Lung (tissue), 12 donors: Measurements from ENCODE around the gene ZP2. TPM values are rescaled to one million over a fixed set of nuclear protein-coding genes. Genes with fewer than 3 reads are reported as not detected.

ENCODE experiments used
- ATAC-seq: fragments of 200-7000 bp; cut with Tn5 transposase; one replicate; pipeline ENCODE4 v1.9.1; 2020; ENCODE audit warnings: moderate number of reproducible peaks; ENCODE audit not compliant: insufficient read depth, low FRiP score
- DNase-seq, 3 donors: peaks; one replicate each; pipeline ENCODE4 v3.0.0-alpha.2; 2013 to 2017
- H3K27ac ChIP-seq, 2 donors: one replicate each; pipeline ENCODE4 v1.5.1; 2013; ENCODE audit warnings: mild to moderate bottlenecking in 2 of 2, moderate library complexity in 2 of 2, control low read depth in 1 of 2, inconsistent platforms in 1 of 2, low read depth in 1 of 2, low read length in 1 of 2
- H3K27me3 ChIP-seq, 3 donors: one replicate each; pipeline ENCODE4 v1.5.1; 2013; ENCODE audit warnings: low read length in 2 of 3; ENCODE audit not compliant: control insufficient read depth in 3 of 3, insufficient read depth in 3 of 3
- H3K36me3 ChIP-seq, 4 donors: one replicate each; pipeline ENCODE4 v1.5.1; 2013; ENCODE audit warnings: low read length in 4 of 4, mild to moderate bottlenecking in 1 of 4, moderate library complexity in 1 of 4; ENCODE audit not compliant: control insufficient read depth in 4 of 4, insufficient read depth in 4 of 4
- H3K4me1 ChIP-seq, 5 donors: one replicate each; pipeline ENCODE4 v1.5.1; 2013; ENCODE audit warnings: low read length in 5 of 5, mild to moderate bottlenecking in 2 of 5, moderate library complexity in 1 of 5; ENCODE audit not compliant: control insufficient read depth in 5 of 5, insufficient read depth in 5 of 5
- H3K4me3 ChIP-seq: one replicate; pipeline ENCODE4 v1.5.1; 2013; ENCODE audit warnings: mild to moderate bottlenecking, control low read depth, moderate library complexity
- H3K9ac ChIP-seq, 2 donors: one replicate each; pipeline ENCODE4 v1.5.1; 2013; ENCODE audit warnings: low read length in 2 of 2, control low read depth in 1 of 2; ENCODE audit not compliant: insufficient read depth in 1 of 2
- H3K9me3 ChIP-seq, 4 donors: one replicate each; pipeline ENCODE4 v1.5.1; 2013; ENCODE audit warnings: low read length in 3 of 4, mild to moderate bottlenecking in 1 of 4, moderate library complexity in 1 of 4; ENCODE audit not compliant: control insufficient read depth in 4 of 4, insufficient read depth in 3 of 4
- CTCF ChIP-seq: IDR thresholded peaks from 2 replicates; pipeline ENCODE4 v1.5.1; 2012; ENCODE audit warnings: mild to moderate bottlenecking; ENCODE audit errors: control extremely low read depth, extremely low read depth
- WGBS, 2 donors: extraction: QIAGEN DNeasy Blood & Tissue Kit; methylation state at CpG; one replicate each; pipeline ENCODE4 v1.1.7; 2013; 5-methylcytosine and 5-hydroxymethylcytosine counted together
- polyA plus RNA-seq, 2 donors: library from polyadenylated mRNA; stranded (reverse); fragments of 200-250 nt; gene quantifications; one replicate each; pipeline ENCODE4 v1.2.1, GENCODE V29; 2013
- total RNA-seq, 2 donors: library from RNA; depleted of rRNA in 1 of 2; stranded (reverse); fragments of >200 nt in 1 of 2; gene quantifications; one replicate each; pipeline ENCODE4 v1.2.1, GENCODE V29; 2014 to 2021
- donor health status: control.
- donor health status: control.
- donor health status: Bipolar disorder and iron deficiency.
- donor health status: healthy.
- donor health status: DM: yes; HTN: yes; CAD: no.

The ZP2 gene
- total and polyA plus RNA-seq, 4 donors: 0.17 TPM; not detected in 3

GRCh38 chr16:21163576-21163975 is 47.8 kb downstream of the ZP2 start:
- 86 to 98% methylated on average over 4 of the region's 4 CpGs for WGBS, 2 donors
- Histone ChIP-seq H3K4me3 (no peak overlapping the region), H3K4me1 (peaks cover 0 to 33% (median 9%) of the 10 kb centered on the region in 5 donors), H3K9me3 (no peaks in the 10 kb centered on the region), H3K27ac (peak overlapping the region in 1 of 2 donors; percentile 76), H3K36me3 (peaks cover 0 to 14% (median 6%) of the 10 kb centered on the region in 4 donors), H3K27me3 (no peaks in the 10 kb centered on the region), H3K9ac (no peak overlapping the region)
- ATAC-seq (no peak), DNase-seq (no peak)
- TF ChIP-seq CTCF: no peak

- 42 to 72% methylated on average over 7 of the region's 7 CpGs for WGBS, 2 donors
- H3K9ac ChIP-seq: no peak overlapping the region
- ATAC-seq: no peak
Measured at GRCh38 chr16:21162661-21163151, 48.7 kb downstream of the ZP2 start.

GRCh38 chr16:21161211-21161610 is 50.2 kb downstream of the ZP2 start:
- no peaks in the 10 kb centered on the region for H3K9me3 ChIP-seq
- H3K4me3 ChIP-seq: no peak overlapping the region
- ATAC-seq (no peak), DNase-seq (no peak)
- H3K27me3 ChIP-seq: no peaks in the 10 kb centered on the region
- 77 to 85% methylated on average over 2 of the region's 2 CpGs for WGBS, 2 donors
- TF ChIP-seq CTCF: no peak
- peaks cover 0 to 9% (median 5%) of the 10 kb centered on the region in 4 donors for H3K36me3 ChIP-seq
- peak overlapping the region in 1 of 2 donors; percentile 7 for H3K27ac ChIP-seq
- H3K9ac ChIP-seq: no peak overlapping the region
- peaks cover 4 to 40% (median 14%) of the 10 kb centered on the region in 5 donors for H3K4me1 ChIP-seq

More at GRCh38 chr16:21162661-21163151, 48.7 kb downstream of the ZP2 start:
- no peak for TF ChIP-seq CTCF
- H3K9me3 ChIP-seq: no peaks in the 10 kb centered on the region
- DNase-seq: peak; percentile 78 to 97 (median 95)
- H3K27me3 ChIP-seq: no peaks in the 10 kb centered on the region
- peaks cover 0 to 12% (median 6%) of the 10 kb centered on the region in 4 donors for H3K36me3 ChIP-seq
- peak overlapping the region in 1 of 2 donors; percentile 76 for H3K27ac ChIP-seq
- H3K4me3 ChIP-seq: no peak overlapping the region
- H3K4me1 ChIP-seq: peaks cover 4 to 39% (median 13%) of the 10 kb centered on the region in 5 donors

GRCh38 chr16:21160276-21160675 is 51.1 kb downstream of the ZP2 start:
- TF ChIP-seq CTCF: no peak
- Histone ChIP-seq H3K27ac (no peak overlapping the region), H3K9ac (no peak overlapping the region), H3K4me3 (no peak overlapping the region), H3K4me1 (peaks cover 4 to 40% (median 14%) of the 10 kb centered on the region in 5 donors), H3K36me3 (peaks cover 0 to 6% (median 4%) of the 10 kb centered on the region in 4 donors), H3K27me3 (no peaks in the 10 kb centered on the region), H3K9me3 (no peaks in the 10 kb centered on the region)
- 73 to 80% methylated on average over 1 of the region's 1 CpG for WGBS, 2 donors
- DNase-seq: no peak
- ATAC-seq: no peak
